GM03348 (cell line): ENCODE measurements around the gene C2orf81.
"Not testable (repeated sequence)": the region's sequence is repeated elsewhere in the genome, so short reads cannot be mapped to it uniquely, and the experiment has no call there.

Experiments used
- DNase-seq: peaks from one replicate; pipeline ENCODE4 v3.0.0; 2012; ENCODE audit warnings: low spot score

C2orf81 gene

GRCh38 chr2:74442483-74443297 is 21.3 kb upstream of the C2orf81 start:
- not testable (repeated sequence) for DNase-seq

- DNase-seq = no peak
Measured at GRCh38 chr2:74441690-74442482, 20.5 kb upstream of the C2orf81 start, which contains the start of gene RTKN. RTKN (minus strand) TSS chr2:74441937; CDS start chr2:74441816, 121 bp downstream.

- no peak for DNase-seq
Measured at GRCh38 chr2:74441170-74441689, 19.8 kb upstream of the C2orf81 start.

- peak; percentile 98 for DNase-seq
Measured at GRCh38 chr2:74440378-74441169, 19.2 kb upstream of the C2orf81 start.

GRCh38 chr2:74439803-74440377 is 18.5 kb upstream of the C2orf81 start:
- peak; percentile 86 for DNase-seq

GRCh38 chr2:74439373-74439772 is 18.0 kb upstream of the C2orf81 start:
- DNase-seq = no peak

GRCh38 chr2:74438248-74438647 is 16.8 kb upstream of the C2orf81 start:
- DNase-seq = no peak

- no peak for DNase-seq
Measured at GRCh38 chr2:74436848-74437695, 15.7 kb upstream of the C2orf81 start.

- DNase-seq = no peak
Measured at GRCh38 chr2:74436111-74436805, 14.8 kb upstream of the C2orf81 start.

GRCh38 chr2:74430502-74430901 is 9.1 kb upstream of the C2orf81 start:
- DNase-seq = no peak

- no peak for DNase-seq
Measured at GRCh38 chr2:74429487-74430451, 8.3 kb upstream of the C2orf81 start.

- no peak for DNase-seq
Measured at GRCh38 chr2:74428675-74429074, 7.3 kb upstream of the C2orf81 start.

GRCh38 chr2:74427551-74427950 is 6.1 kb upstream of the C2orf81 start:
- no peak for DNase-seq

GRCh38 chr2:74426181-74426758 is 4.9 kb upstream of the C2orf81 start:
- DNase-seq = no peak

GRCh38 chr2:74425523-74425922 is 4.1 kb upstream of the C2orf81 start:
- no peak for DNase-seq

- no peak for DNase-seq
Measured at GRCh38 chr2:74424995-74425406, 3.6 kb upstream of the C2orf81 start.

- no peak for DNase-seq
Measured at GRCh38 chr2:74424139-74424992, 2.9 kb upstream of the C2orf81 start.
